ENCODE data around the gene TRAPPC10.

- TF ChIP-seq CTCF (IDR thresholded peaks at IDR 0.05; ENCODE audit: poor library complexity) (no peak), EZH2 (IDR thresholded peaks at IDR 0.05; ENCODE audit: borderline replicate concordance) (no peak), EZH2phosphoT487 (IDR thresholded peaks at IDR 0.05; ENCODE audit: low read depth, severe bottlenecking, unreplicated experiment) (no peak)
These were observed 67.7 kb downstream of the TRAPPC10 start for GRCh38 chr21:44079846-44080245.

All from hepatocyte (in vitro differentiated cells).